DMS114 treated with DMSO at 0.1 percent for 48 hours (cell line): ENCODE data around the gene CAMTA1.

ENCODE experiments used
- DNase-seq: peaks from one replicate; lab custom pipeline; 2025; ENCODE audit not compliant: unreplicated experiment; lab: John Stamatoyannopoulos, UW

The CAMTA1 gene

DNA sequence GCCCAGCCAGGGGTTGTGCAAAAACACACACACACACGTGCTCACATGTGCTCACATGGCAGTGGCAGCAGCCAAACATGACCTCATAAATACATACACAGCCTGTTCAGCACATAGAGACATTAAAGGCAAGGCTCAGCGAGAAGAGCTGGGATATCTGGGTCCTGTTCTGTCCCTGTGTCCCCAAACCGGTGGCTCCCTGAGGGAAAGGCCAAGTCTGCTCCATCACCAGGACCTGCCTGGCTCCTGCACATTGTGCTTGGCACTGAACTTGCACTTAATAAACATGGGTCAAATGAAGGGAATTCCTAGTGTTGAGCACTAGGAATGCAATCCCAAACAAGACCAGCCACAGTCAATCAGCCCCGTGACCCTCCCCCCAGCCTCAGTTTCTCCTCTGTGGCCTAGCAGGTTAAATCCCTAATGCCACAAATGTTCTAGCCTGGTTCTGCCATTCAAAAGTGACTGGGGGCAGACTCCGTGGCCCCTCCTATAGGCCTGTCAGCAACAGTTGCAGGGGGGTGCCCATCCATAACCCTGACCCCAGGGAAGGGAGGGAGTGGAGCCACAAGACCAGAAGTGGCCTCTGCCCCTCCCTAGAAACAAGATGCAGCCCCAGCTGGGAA is 825.0 kb downstream of the CAMTA1 start:
- DNase-seq = no peak

DNA sequence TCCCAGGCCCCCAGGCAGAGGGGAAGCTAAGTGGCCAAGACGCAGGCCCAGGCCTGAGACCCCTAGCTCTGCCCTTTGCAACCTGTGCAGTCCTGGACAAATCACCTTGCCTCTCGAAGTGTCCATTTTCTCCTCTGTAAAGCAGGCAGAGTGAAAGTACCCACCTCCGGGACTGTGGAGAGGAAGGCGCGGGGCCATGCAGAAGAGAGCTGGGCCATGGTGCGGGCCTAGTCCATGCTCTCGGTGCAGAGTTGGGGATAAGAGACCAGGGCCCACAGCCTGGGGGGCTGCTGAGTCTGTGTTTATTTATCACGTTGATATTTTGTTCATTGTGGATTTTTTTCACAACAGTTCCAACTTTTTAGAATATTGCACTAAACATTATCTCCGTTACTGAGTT is 825.7 kb downstream of the CAMTA1 start:
- DNase-seq = no peak

DNA sequence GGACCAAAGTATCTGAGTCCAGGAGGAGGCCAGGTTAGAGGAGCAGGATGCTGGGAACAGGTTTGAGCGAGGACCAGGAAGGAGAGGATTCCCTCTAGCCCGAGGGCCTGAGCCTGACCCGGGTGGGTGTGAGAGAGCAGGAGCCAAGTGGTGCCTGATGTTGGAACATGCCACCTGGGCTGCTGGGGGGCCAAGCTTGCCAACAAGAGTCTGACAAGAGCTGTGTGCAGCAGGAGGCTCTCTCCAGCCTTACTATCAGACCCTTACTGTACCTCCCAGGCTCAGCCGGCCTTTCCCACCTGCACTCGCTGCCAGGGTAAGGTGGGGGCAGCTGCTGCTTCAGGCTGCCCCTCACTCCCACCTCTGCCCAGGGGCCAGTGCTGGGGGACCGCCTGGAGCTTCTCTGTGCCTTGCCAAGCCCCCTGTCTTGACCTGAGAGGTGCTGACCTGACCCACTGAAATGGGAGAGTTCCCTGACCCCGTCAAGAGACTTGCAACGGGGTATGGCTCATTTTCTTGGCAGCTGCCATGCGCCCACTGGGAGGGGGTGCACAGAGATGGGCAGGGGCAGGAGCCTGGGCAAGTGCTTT is 826.3 kb downstream of the CAMTA1 start:
- DNase-seq = no peak

DNA sequence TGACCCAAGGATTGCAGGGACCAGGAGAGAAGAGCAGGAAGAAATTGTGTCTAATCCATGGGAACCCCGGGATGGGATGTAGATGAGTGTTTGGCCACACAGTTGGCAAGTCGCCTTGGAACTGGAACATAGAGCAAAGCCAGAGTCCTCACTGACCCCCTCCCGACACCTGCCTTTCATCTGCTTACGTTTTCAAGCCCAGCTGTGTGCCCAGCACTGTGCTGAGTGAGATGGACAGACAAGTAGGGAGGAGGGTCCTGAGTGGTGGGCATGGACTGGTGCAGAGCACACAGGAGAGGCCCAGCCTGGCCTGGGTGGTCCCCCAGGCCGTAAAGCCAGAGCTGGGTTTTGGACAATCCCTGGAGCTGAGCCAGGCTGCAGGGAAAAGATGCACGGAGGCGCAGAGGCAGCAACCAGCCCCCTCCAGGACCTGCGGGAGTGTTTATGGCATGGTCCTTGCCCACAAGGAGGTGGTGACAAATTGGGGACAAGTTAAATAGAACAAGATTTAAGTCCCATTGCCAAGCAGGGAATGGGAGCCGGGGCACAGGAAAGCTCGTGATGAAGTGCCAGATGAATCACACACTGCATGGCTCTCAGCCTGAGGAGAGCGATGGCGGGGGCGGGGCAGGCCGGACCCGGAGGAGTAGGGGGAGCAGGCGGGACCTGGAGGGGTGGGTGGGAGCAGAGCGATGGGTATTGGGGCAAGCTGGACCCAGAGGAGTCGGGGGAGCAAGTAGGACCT is 828.0 kb downstream of the CAMTA1 start:
- DNase-seq = no peak

DNA sequence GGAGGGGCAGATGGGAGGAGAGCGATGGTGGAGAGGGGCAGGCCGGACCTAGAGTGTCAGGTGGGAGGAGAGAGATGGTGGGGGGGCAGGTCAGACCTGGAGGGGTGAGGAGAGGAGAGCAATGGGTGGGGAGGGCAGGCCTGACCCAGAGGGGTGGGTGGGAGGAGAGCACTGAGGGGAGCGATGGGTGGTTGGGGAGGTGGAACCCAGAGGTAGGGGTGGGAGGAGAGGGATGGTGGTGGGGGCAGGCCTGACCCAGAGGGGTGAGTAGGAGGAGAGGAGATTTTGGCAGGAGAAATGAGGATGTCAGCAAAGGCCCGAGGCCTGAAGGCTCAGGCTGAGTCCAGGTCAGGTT is 828.6 kb downstream of the CAMTA1 start:
- no peak for DNase-seq

DNA sequence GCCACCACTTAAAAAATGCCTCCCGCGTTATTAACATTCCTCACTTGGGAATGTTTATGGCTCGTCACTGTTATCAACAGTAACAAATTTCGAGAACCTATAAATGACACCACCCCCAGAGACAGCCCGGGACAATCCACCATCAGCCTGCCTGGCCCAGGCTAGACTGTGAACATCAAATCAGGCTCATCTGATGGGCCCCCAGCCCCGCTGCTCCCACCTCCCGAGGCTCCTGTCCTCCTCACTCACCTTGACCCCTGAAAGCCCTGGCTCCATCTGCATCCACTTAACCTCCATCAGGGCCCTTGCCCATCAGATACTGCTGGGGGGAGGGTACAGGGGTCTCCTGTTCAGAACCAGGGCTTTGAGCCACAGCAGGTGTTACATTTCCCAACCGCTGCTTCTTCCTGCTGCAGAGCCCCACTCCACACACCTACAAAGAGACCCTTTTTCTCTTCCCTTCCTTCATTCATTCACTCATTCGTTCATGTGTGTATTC is 829.4 kb downstream of the CAMTA1 start:
- no peak for DNase-seq

DNA sequence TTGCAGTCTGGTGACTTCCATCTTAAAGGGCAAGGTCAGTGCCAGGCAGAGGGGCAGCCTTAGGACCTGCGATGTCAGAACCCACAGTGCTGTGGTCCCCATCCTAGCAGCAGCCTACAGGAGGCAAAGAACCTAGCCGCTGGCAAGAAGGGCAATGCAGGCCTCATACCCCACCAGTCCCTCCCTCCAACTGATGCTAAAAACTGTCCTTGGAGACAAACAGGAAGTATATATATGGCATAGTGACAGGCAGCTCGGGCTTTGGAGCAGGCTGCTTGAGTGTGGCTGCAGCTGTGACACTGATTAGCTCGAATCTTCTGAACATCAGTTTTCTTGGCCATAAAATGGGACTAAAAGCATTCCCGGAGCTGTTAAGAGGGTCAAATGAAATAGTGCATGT is 829.9 kb downstream of the CAMTA1 start:
- no peak for DNase-seq

DNA sequence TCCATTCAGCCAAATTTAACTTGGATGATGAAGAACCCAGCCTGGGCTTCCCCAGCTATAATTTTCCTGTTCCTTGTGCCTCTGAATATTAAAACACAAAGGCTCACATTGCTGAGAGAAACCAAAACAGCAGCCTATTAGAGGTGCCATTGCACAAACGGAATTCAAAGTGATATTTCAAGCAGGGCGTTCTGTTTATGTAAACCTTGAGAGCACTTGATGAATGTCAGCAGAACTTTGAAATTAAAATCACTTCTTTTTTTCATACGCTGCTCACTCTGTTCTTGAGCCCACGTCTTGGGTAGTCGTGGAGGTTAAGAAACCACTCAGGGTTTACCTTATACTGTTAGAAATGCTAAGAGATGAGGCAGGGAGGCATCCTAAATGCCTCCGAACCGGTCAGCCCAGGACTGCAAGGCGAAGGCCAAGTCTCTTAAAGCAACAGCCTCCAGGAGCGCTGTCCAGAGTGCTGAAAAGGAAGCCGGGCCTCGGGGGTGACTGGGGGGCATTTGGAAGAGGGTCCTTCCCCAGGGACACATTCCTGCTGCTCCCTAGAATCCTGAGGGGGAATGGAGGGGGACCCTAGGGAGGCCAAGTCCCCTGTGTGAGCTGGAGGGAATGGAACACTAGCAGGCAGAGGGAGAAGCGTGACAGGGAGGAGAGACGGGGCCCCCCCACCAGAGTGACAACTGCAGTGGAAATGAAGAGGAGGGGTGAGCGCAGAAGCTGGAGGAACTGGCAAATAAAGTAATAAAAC is 831.0 kb downstream of the CAMTA1 start:
- no peak for DNase-seq

DNA sequence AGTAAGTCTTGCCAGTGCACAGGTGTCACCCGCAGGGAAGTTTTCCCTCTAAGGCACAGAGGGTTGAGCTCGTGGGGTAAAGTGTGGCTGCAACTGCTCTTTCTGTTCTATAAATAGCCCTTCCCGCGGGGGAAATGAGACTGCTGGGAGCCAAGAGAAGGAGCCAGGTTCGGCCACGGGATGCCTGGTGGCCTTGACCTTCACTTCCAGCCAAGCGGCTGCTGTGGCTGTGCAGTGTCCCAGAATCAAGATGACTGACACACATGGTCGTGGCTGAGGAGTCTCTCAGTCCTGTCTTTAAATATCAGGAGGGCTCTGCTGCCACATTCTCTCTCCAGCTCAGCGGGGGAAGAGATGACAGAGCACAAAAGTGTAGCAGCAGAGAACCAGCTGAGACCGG is 831.7 kb downstream of the CAMTA1 start:
- no peak for DNase-seq

DNA sequence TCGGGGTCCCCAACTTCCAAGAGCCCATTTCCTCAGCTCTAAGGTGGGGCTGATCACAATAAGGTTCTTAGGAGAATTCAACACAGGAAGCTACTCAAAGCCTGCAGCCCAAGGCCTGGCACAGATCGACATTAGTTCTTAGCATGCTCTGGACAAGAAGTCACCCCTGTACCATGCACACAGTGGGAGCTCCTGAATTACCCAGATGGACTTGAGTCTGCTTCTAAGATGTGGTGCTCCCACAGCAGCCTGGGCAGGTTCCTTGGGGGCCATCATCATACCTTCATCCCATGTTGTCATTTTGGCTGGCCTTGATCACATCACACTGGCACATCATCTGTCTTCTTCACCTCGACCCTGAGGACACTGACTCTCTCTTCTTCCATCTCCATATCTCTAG is 832.6 kb downstream of the CAMTA1 start:
- DNase-seq = no peak

DNA sequence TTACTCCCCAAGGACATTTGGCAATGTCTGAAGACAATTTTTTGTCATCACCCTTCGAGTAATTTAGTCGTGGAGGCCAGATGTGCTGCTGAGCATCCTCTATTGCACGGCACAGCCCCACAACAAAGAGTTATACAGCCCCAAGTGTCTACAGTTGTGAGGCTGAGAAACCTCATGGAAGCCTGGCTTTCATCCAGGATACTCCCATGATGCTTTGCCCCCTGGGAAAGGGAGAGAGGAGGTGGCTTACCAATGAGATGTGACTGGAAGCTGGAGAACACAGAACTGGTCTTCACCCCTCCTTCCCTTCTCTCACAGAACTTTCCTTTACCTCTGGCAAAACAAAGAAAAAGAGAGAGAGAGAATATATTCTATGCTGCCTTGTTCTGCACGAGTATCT is 834.9 kb downstream of the CAMTA1 start:
- DNase-seq = no peak

DNA sequence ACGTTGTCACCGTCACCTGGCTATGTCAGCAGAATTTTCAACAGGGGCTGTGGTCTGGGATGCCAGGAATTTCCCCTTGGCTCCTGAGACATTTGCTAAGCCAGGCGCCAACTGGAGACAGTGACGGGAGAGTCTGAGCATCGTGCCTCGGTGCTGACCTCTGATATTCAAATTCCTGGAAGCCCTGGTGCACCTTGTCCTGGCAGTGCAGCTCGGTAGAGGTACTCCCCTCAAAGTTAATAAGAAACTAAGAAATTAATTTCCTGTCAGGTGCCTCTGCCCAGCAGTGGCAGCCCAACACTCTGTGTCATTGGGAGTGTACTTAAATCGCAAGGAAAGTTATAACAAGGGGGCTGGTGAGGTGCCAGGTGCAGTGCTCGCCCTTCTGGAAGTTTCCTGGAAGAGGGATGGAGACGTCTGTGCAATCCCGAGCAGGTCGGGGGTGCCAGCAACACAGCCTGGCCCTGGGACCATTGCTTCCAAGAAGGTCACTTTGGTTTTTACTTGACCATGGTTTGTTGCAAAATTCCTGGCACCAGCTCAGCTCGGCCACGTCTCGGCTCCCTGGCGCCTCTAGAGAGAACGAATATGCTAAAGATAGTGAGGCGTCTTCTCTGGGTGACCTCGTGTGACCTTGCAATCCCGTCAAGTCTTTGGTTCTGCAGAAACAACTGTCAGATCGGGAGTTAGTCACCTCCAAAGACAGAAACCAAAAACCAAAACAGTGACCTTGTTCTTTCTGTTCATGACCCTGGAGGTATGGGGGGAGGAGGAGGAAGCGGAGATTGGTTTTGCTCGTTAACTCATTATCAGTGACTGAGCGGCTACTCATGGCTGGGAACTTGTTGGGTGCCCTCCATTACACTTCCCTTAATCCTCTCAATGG is 836.3 kb downstream of the CAMTA1 start:
- DNase-seq = no peak

DNA sequence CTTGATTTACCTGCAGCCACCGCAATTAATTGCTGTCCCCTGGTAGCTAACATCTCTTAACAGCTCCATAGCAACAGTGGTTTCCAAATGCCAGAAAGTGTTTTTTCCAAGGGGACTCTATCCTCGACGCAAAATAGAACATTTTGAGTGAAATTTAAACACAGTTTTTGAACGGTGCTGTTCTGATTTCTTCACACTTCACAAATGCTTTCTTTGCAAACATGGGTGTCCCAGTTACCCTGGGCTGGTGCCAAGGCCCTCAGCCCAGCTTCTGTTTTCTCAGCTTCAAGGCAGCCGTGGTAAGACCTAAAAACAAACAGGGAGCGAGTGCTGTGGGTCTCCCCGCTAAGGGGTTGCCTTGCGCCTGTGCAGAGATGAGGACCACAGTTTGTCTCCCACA is 838.6 kb downstream of the CAMTA1 start:
- no peak for DNase-seq

DNA sequence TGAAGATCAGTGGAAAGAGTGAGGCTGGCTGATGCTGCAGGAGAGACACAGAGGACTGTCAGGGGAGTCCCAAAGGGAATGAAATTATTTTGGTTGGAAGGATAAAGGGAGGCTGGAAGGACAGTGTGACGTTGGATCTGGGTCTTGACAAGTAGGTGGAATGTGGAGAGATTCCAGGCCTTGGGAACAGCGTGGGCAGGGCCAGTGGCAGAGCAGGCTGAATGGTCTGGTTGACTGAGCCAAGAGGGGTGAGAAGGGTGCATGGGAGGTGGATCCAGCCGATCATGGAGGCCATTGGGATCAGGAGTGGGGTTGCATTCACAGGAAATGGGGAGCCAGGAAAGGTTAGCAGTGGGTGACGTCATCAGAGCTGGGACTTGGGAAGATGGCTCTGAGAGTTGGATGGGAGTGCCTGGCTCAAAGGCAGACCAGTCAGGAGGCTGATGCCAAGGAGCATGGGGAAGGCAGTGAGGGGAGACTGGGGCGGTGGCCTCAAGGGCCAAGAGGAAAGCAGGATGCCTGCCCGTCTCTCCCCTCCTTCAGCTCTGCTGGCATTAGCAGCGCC is 839.6 kb downstream of the CAMTA1 start:
- no peak for DNase-seq

DNA sequence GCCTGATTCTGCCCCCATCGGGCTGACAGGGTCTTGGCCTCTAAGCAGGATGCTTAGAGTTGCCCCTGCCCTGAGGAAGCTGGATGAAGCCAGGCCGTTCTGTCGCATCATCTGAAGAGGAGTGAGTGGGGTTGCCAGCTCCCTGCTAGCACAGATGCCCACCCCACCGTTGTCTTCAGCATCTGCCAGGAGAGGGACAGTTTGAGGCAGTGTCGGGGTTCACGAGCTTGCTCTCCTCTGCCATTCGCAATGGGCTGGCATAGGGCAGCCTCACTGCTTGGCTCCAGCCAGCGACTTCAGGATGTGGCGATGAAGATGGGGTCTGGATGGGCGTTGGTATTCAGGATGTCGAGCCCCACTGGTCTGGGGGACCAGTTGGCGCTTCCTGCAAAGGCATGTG is 840.1 kb downstream of the CAMTA1 start:
- no peak for DNase-seq

DNA sequence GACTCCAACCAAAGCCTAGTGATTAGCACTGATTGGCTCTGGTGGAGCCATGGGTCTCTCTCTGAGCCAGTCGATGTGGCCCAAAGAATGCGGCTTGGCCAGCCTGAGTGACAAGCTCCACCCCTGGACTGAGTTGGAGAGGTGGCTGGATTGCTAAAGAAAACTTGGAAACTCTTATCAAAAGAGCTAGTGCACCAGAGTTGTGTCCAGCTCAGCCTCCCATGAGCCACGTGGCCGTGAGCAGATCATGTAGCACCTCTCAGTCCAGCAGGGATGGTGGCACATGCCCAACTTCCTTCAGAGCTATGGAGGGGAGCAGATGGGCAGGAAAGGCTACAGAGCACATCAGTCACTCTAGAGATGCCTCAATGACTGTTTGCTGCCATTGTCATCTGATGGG is 843.0 kb downstream of the CAMTA1 start:
- DNase-seq = no peak

DNA sequence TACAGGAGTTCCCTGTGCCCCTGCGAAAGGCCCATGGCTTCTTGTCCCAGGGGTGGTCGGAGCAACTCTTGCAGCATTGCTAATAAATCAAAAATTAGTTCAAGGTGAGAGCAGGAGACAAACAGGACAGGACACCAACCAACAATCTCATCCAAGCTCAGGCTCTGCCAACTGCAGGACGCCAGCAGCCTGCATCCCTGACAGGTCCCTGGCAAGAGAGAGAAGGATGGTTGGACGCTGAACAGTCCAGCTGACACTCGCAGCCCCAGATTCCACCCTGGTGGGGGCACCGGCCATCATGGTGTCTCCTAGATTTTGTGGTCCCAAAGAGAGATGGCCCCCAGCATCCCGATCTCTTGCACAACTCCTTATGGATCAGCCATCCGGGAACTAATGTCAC is 843.8 kb downstream of the CAMTA1 start:
- DNase-seq = no peak

DNA sequence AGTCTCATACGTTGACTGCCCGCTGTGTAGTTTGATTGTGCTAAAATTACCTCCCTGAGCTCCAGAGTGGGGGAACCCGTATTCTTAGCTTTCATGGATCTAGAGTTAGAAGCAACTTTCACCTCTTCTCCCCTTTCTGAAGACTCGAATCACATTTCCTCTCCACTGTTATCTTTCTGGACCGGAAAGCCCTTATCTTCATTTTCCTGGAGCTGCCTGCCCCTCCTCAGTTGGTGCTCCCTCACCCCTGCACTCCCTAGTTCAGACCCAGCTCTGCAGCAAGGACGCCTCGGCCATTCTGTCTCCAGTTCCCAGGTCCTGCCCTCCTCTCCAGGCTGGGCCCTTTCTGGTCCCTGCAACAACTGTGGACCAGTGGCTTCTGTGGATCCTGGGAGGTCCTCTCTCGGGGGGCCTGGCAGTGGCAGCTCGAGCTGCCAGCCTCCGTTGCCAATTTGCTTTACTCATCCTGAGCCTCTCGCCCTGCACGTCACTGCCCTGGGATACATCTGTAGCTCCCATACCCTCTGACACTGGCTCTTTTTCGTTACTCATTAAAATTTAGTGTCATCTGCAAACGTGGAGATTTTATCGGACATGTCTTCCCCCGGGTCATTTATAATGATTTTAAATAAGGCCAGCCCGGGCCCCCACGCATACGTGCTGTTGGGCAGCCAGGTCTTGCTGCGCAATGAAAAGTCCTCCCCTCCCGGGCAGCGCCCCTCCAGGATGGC is 844.4 kb downstream of the CAMTA1 start:
- no peak for DNase-seq

DNA sequence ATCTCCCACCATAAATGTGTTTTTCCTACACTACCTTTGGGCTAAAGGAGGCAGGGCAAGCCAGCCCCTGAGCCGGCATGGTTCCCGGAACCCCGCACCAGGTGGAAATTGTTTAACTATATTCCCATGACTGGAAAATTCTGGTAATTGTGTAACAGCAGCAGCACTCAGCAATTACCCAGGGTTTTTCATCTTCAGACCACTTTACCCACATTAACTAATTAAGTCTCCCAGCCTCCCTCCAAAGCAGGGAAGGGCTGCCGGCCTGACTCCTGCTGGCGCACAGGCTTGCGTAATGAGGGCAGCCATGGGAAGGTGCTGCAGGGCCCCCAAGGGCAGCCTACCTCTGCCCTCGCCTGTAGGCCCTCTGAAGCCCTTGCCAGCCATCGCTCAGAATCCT is 845.1 kb downstream of the CAMTA1 start:
- no peak for DNase-seq

DNA sequence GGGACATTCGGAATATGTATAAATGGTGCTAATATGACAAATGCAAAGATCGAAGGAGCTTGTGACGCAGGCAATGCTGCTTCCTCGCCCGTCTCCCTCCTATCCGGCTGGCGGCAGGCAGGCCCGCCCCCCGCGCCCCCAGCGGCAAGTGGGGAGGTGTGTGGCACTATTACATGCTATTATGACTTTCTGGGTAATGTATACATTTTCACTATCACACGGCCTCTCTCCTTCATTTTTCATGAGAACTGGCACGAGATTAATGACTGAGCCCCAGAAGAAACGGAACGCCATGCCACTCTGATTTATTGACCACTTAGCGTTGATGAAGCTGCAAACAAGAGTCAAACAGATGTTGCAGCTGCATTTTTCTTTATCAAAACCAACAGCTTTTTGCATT is 846.9 kb downstream of the CAMTA1 start:
- no peak for DNase-seq
